Measurements from ENCODE around the gene CTTNBP2. TPM values are rescaled to one million over a fixed set of nuclear protein-coding genes. Genes with fewer than 3 reads are reported as not detected.

CTTNBP2 gene
- total and polyA plus RNA-seq, 2 donors (not counting 1 experiment from before 2014, with no cell fraction given), result 0.04 to 0.27 TPM

DNA sequence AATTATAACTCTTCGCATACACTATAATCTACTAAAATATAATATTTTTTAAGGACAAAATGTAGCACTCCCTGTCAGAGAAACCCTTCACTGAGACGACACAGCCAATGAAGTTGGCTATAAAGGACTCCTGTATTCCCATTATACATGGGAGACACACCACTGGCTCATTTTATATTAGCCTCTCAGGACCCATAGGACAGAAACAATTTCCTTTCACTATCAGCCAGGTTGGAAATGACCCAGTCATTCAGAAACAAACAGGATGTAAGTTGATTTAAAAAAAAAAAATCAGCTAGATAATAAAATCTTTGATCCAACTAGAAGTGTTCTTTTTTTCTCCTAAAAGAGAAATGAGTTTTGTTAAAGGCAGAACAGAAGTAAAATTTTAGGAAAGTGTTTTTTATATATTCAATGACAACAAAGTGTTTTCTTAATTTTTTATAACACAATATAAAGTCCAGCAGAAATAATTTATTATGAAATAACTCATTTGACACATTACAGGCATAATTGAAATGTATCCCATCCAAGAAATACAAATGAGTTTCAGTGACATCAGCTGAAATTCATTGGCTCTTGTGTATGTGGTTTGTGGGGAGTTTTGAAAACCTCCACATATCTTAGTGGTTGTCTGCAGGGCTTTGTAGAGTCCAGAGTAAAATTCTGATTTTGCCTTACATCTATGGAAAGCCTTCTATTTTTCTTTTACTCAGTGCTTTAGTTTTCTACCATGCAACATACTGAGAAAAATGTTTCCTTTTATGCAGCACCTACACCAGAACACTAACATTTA, 64.1 kb downstream of the CTTNBP2 start:
- Histone ChIP-seq H3K4me3 (ENCODE audit: control extremely low read depth in 1 of 5, extremely low read depth in 1 of 5, insufficient read depth in 1 of 5, low read depth in 2 of 5, low read length in 4 of 5) (no peak overlapping the region), H3K4me1 (ENCODE audit: control insufficient read depth in 2 of 2, insufficient read depth in 2 of 2, low read length in 2 of 2) (no peaks in the 10 kb centered on the region), H2AFZ (ENCODE audit: insufficient read depth, low read depth, low read length, poor library complexity, severe bottlenecking) (no peak overlapping the region), H3K4me2 (replicated peaks; ENCODE audit: low read depth, low read length, poor library complexity, severe bottlenecking) (no peak overlapping the region), H3K27ac (ENCODE audit: low read length in 2 of 2) (no peak overlapping the region), H3K36me3 (replicated peaks in 1 of 2; ENCODE audit: control extremely low read depth in 1 of 2, control insufficient read depth in 1 of 2, extremely low read depth in 1 of 2, insufficient read depth in 2 of 2, low read length in 1 of 2) (no peaks in the 10 kb centered on the region), H4K20me1 (ENCODE audit: control insufficient read depth, insufficient read depth, low read length, poor library complexity, severe bottlenecking) (no peaks in the 10 kb centered on the region), H3K27me3 (replicated peaks in 1 of 4; ENCODE audit: control extremely low read depth in 1 of 4, control insufficient read depth in 3 of 4, insufficient read depth in 4 of 4, low read length in 3 of 4) (no peaks in the 10 kb centered on the region), H3K9ac (ENCODE audit: low read length) (no peak overlapping the region), H3K9me3 (ENCODE audit: control extremely low read depth in 1 of 3, control insufficient read depth in 2 of 3, insufficient read depth in 1 of 3, low read length in 2 of 3) (no peaks in the 10 kb centered on the region), H3K79me2 (ENCODE audit: control insufficient read depth, insufficient read depth, low read length) (no peaks in the 10 kb centered on the region)
- CTCF ChIA-PET, result no interaction called here
- POLR2A ChIA-PET, result no interaction called here
- Mint-ChIP-seq H3K27ac (no peak overlapping the region), H3K9me3 (ENCODE audit: insufficient read depth) (no peaks in the 10 kb centered on the region), H3K4me1 (no peaks in the 10 kb centered on the region), H3K27me3 (no peaks in the 10 kb centered on the region), H3K4me3 (no peak overlapping the region)
- no peak for ATAC-seq (ENCODE audit: low read depth)
- no peak for DNase-seq
- TF ChIP-seq, protein P1, sequence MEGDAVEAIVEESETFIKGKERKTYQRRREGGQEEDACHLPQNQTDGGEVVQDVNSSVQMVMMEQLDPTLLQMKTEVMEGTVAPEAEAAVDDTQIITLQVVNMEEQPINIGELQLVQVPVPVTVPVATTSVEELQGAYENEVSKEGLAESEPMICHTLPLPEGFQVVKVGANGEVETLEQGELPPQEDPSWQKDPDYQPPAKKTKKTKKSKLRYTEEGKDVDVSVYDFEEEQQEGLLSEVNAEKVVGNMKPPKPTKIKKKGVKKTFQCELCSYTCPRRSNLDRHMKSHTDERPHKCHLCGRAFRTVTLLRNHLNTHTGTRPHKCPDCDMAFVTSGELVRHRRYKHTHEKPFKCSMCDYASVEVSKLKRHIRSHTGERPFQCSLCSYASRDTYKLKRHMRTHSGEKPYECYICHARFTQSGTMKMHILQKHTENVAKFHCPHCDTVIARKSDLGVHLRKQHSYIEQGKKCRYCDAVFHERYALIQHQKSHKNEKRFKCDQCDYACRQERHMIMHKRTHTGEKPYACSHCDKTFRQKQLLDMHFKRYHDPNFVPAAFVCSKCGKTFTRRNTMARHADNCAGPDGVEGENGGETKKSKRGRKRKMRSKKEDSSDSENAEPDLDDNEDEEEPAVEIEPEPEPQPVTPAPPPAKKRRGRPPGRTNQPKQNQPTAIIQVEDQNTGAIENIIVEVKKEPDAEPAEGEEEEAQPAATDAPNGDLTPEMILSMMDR (IDR thresholded peaks at IDR 0.05), result no peak
- no peak for TF ChIP-seq EZH2 (IDR thresholded peaks at IDR 0.05; ENCODE audit: borderline replicate concordance, insufficient read depth, low read depth, low read length, poor library complexity, severe bottlenecking)
- intact Hi-C loops (cut with micrococcal nuclease), result no loop called here
- no CpG with 5 or more reads among the region's 2 CpGs for WGBS (ENCODE audit: insufficient coverage)

DNA sequence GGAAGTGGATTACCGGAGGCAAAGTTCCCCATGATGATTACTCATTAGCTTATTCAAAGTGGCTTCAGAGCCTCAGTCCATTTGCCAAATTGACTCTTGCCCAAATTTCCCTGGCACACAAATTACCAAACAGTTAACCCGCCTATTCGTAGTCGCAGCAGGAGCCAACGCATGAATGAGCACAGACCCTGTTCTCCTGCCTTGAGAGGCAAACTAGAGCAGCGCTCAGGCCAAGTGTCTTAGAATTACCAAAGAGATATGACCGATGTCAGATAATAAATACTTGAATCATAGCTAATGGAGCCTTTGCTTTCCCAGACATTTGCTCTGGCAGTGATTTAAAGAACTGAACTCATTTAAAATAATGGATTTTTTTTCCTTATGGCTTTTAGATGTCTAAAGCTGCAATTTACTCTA, 64.9 kb downstream of the CTTNBP2 start:
- no peaks in the 10 kb centered on the region for H3K27me3 ChIP-seq (replicated peaks in 1 of 4; ENCODE audit: control extremely low read depth in 1 of 4, control insufficient read depth in 3 of 4, insufficient read depth in 4 of 4, low read length in 3 of 4)
- no peaks in the 10 kb centered on the region for H3K9me3 Mint-ChIP-seq (ENCODE audit: insufficient read depth)
- H3K27ac Mint-ChIP-seq, result no peak overlapping the region
- no peak for ATAC-seq (ENCODE audit: low read depth)
- no peak for DNase-seq
- no peak overlapping the region for H3K4me3 Mint-ChIP-seq
- WGBS (ENCODE audit: insufficient coverage), result 87% methylated on average over 7 of the region's 7 CpGs
- H3K36me3 ChIP-seq (replicated peaks in 1 of 2; ENCODE audit: control extremely low read depth in 1 of 2, control insufficient read depth in 1 of 2, extremely low read depth in 1 of 2, insufficient read depth in 2 of 2, low read length in 1 of 2), result no peaks in the 10 kb centered on the region
- intact Hi-C loops (cut with micrococcal nuclease), result no loop called here
- H3K27ac ChIP-seq (ENCODE audit: low read length in 2 of 2), result no peak overlapping the region
- no peaks in the 10 kb centered on the region for H3K9me3 ChIP-seq (ENCODE audit: control extremely low read depth in 1 of 3, control insufficient read depth in 2 of 3, insufficient read depth in 1 of 3, low read length in 2 of 3)
- no peaks in the 10 kb centered on the region for H3K79me2 ChIP-seq (ENCODE audit: control insufficient read depth, insufficient read depth, low read length)
- H3K9ac ChIP-seq (ENCODE audit: low read length), result no peak overlapping the region
- no peak overlapping the region for H3K4me3 ChIP-seq (ENCODE audit: control extremely low read depth in 1 of 5, extremely low read depth in 1 of 5, insufficient read depth in 1 of 5, low read depth in 2 of 5, low read length in 4 of 5)
- POLR2A ChIA-PET, result no interaction called here
- H2AFZ ChIP-seq (ENCODE audit: insufficient read depth, low read depth, low read length, poor library complexity, severe bottlenecking), result no peak overlapping the region
- no peaks in the 10 kb centered on the region for H3K4me1 ChIP-seq (ENCODE audit: control insufficient read depth in 2 of 2, insufficient read depth in 2 of 2, low read length in 2 of 2)
- H3K4me2 ChIP-seq (replicated peaks; ENCODE audit: low read depth, low read length, poor library complexity, severe bottlenecking), result no peak overlapping the region
- TF ChIP-seq, protein P1 (IDR thresholded peaks at IDR 0.05), result no peak
- no peak for TF ChIP-seq EZH2 (IDR thresholded peaks at IDR 0.05; ENCODE audit: borderline replicate concordance, insufficient read depth, low read depth, low read length, poor library complexity, severe bottlenecking)
- no peaks in the 10 kb centered on the region for H3K27me3 Mint-ChIP-seq
- CTCF ChIA-PET, result no interaction called here
- H3K4me1 Mint-ChIP-seq, result no peaks in the 10 kb centered on the region
- H4K20me1 ChIP-seq (ENCODE audit: control insufficient read depth, insufficient read depth, low read length, poor library complexity, severe bottlenecking), result no peaks in the 10 kb centered on the region
